Measurements from ENCODE around the gene BICRA.
"Not testable (repeated sequence)": the region's sequence is repeated elsewhere in the genome, so short reads cannot be mapped to it uniquely, and the experiment has no call there.

Gene BICRA

DNA sequence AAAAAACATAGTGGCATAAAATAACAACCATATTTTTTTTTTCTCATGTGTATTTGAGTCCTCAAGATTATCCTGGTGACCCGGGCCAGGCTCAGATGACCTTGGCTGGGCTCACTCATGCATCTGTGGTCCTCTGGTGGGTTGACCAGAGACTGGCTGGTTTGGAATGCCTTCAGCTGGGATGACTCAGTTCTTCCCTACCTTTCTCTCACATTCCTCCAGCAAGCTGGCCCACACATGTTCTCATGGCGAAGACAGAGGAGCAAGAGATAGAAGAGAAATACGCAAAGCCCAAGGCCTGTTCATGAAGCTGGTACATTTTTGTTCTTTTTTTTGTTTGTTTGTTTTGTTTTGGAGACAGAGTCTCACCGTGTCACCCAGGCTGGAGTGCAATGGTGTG is 21.6 kb upstream of the BICRA start:
- H3K9me3 Mint-ChIP-seq, result peaks cover 10% of the 10 kb centered on the region
- H3K4me1 Mint-ChIP-seq, result peaks cover 4% of the 10 kb centered on the region
- H3K27ac Mint-ChIP-seq, result no peak overlapping the region
- no peaks in the 10 kb centered on the region for H3K36me3 Mint-ChIP-seq (ENCODE audit: low read depth)
- no peak overlapping the region for H3K4me3 Mint-ChIP-seq
- H3K27me3 Mint-ChIP-seq (ENCODE audit: low read depth), result peaks cover 7% of the 10 kb centered on the region
- TF ChIP-seq, protein P1, sequence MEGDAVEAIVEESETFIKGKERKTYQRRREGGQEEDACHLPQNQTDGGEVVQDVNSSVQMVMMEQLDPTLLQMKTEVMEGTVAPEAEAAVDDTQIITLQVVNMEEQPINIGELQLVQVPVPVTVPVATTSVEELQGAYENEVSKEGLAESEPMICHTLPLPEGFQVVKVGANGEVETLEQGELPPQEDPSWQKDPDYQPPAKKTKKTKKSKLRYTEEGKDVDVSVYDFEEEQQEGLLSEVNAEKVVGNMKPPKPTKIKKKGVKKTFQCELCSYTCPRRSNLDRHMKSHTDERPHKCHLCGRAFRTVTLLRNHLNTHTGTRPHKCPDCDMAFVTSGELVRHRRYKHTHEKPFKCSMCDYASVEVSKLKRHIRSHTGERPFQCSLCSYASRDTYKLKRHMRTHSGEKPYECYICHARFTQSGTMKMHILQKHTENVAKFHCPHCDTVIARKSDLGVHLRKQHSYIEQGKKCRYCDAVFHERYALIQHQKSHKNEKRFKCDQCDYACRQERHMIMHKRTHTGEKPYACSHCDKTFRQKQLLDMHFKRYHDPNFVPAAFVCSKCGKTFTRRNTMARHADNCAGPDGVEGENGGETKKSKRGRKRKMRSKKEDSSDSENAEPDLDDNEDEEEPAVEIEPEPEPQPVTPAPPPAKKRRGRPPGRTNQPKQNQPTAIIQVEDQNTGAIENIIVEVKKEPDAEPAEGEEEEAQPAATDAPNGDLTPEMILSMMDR (IDR thresholded peaks at IDR 0.05; ENCODE audit: unreplicated experiment in 3 of 3), result no peak

DNA sequence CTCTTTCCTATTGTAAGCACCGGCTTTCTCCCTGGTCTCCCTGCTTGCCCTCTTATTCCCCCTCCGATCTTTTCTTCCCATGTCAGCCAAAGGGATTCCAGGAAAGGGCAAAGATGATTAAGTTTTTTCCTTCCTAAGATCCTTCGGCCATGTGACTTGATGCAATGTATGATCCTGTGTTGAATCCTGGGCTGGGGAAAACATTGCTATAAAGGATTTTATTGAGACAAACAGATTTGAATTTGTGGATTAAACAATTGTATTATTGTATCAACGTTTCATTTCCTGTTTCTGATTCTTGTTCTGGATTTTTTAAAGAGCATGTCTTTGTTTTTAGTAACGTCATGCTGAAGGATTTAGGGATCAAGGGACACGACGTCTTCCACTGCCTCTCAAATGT is 19.1 kb upstream of the BICRA start:
- no peaks in the 10 kb centered on the region for H3K4me1 Mint-ChIP-seq
- H3K4me3 Mint-ChIP-seq, result no peak overlapping the region
- H3K9me3 Mint-ChIP-seq, result peaks cover 10% of the 10 kb centered on the region
- no peak overlapping the region for H3K27ac Mint-ChIP-seq
- H3K36me3 Mint-ChIP-seq (ENCODE audit: low read depth), result no peaks in the 10 kb centered on the region
- TF ChIP-seq, protein P1 (IDR thresholded peaks at IDR 0.05; ENCODE audit: unreplicated experiment in 3 of 3), result no peak
- H3K27me3 Mint-ChIP-seq (ENCODE audit: low read depth), result peaks cover 5% of the 10 kb centered on the region

DNA sequence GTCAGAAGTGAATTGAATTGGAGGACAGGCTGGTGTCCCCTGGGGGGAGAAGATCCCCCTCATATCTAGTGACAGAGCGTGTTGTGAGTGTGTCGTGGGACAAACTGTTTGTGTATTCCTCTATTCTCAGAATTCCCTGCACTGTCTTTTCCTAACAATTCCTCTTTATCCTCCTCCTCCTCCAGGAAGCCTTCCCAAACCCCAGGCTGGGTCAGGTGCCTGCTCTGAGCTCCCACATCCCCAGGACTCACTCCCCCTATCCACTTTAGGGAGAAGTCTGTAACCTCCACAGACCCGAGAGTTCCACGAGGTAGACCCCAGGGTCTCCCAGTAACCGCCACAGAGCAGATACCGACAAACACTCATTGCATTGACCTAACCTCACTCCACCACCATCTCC is 15.1 kb upstream of the BICRA start:
- peaks cover 2% of the 10 kb centered on the region for H3K9me3 Mint-ChIP-seq

DNA sequence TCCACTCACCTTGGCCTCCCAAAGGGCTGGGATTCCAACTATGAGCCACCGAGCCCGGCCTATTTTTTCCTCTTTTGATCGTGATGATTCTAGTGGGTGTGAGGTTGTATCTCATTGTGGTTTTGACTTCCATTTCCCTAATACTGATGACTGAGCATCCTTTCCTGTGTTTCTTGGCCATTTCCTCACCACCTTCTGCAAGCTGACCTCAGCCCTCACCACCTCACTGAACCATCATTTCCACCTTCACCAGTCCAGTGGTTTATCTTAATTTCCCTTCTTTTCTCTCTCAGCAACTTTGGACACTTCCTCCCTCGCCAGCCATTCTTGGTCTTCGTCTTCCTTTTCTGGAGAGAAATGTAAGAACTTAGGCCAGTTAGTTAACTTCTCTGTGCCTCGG is 13.0 kb upstream of the BICRA start:
- H3K27ac Mint-ChIP-seq, result no peak overlapping the region
- TF ChIP-seq, protein P1 (IDR thresholded peaks at IDR 0.05; ENCODE audit: unreplicated experiment in 3 of 3), result no peak
- no peaks in the 10 kb centered on the region for H3K9me3 Mint-ChIP-seq
- H3K4me3 Mint-ChIP-seq, result no peak overlapping the region
- peaks cover 5% of the 10 kb centered on the region for H3K27me3 Mint-ChIP-seq (ENCODE audit: low read depth)
- no peaks in the 10 kb centered on the region for H3K36me3 Mint-ChIP-seq (ENCODE audit: low read depth)
- H3K4me1 Mint-ChIP-seq, result peaks cover 14% of the 10 kb centered on the region

More for the DNA sequence above, 15.1 kb upstream of the BICRA start:
- H3K4me3 Mint-ChIP-seq, result no peak overlapping the region
- no peaks in the 10 kb centered on the region for H3K27me3 Mint-ChIP-seq (ENCODE audit: low read depth)
- peaks cover 5% of the 10 kb centered on the region for H3K4me1 Mint-ChIP-seq
- TF ChIP-seq, protein P1 (IDR thresholded peaks at IDR 0.05; ENCODE audit: unreplicated experiment in 3 of 3), result no peak
- H3K27ac Mint-ChIP-seq, result no peak overlapping the region
- H3K36me3 Mint-ChIP-seq (ENCODE audit: low read depth), result no peaks in the 10 kb centered on the region

DNA sequence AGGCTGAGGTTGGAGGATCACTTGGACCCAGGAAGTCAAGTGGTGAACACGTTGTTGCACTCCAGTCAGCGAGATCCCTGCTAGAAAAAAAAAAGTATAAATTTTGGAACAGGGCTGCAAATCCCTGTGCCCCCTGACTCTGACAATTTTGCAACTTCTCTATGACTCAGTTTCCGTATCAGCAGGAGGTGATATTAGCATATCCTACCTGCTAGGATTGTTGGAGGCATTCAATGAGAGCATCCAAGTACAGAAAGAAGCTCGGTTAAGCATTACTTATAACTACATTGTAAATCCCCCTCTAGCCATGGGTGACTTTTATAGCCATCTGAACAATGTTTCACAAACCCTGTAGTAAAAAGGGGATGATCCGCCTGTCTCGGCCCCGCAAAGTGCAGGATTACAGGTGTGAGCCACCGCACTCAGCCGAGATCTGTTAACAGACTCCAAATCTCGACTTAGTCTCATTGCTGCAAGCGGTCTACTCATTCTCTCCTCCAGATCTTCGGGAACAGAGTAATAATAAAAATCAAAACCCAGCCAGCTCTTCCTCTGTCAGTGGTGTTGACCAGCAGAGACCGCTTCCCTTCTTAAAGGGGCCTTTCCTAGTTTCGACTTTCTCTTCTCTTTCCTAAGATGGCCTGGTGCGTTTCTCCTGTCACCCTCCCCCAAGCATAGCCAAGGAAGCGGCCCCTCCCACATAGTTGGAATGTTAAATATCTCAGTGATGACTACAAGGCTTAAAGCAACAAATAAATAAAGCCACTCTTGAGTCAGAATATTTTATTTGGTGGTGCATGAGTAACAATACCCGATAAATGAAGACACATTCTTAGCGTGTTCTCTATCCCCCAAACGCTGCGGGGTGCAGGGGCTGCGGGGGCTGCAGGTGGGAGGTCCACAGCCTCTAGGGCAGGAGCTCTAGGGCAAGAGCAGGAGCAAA is 10.3 kb upstream of the BICRA start:
- TF ChIP-seq, protein P1 (IDR thresholded peaks at IDR 0.05; ENCODE audit: unreplicated experiment in 3 of 3), result no peak
- Mint-ChIP-seq H3K9me3 (no peaks in the 10 kb centered on the region), H3K4me1 (peaks cover 14% of the 10 kb centered on the region), H3K36me3 (ENCODE audit: low read depth) (no peaks in the 10 kb centered on the region), H3K27me3 (ENCODE audit: low read depth) (peaks cover 15% of the 10 kb centered on the region), H3K4me3 (peak overlapping the region; percentile 78 to 89 (median 79)), H3K27ac (peak overlapping the region; percentile 92 to 95 (median 94))

DNA sequence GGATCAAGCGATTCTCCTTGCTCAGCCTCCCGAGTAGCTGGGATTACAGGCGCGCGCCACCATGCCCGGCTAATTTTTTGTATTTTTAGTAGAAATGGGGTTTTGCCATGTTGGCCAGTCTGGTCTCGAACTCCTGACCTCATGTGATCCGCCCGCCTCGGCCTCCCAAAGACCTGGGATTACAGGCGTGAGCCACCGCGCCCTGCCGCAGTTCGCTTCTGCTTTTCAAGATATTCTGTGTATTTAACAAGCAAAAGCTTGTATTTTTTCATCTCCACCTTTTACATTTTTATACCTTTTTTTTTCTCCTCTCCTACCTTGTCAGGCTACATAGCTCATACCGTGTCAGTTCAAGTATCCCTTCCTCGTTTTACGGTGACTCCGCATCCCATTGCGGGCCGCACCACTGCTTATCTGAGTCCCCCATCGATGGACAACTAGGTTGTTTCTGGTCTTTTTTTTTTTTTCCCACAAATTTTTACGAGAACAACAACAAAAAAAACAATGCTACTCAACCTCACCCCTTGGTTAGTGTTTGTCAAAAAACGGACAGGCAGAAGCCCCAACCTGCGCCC is 9.2 kb upstream of the BICRA start:
- H3K9me3 Mint-ChIP-seq; H3K36me3 Mint-ChIP-seq (ENCODE audit: low read depth): not testable (repeated sequence)
- peaks cover 15% of the 10 kb centered on the region for H3K27me3 Mint-ChIP-seq (ENCODE audit: low read depth)
- peak overlapping the region; percentile 70 to 79 (median 77) for H3K27ac Mint-ChIP-seq
- H3K4me1 Mint-ChIP-seq, result peaks cover 14% of the 10 kb centered on the region
- H3K4me3 Mint-ChIP-seq, result peak overlapping the region; percentile 78 to 89 (median 79)
